B cell (primary cell): ENCODE results near the gene CDKN2AIPNL. TPM values are rescaled to one million over a fixed set of nuclear protein-coding genes. Genes with fewer than 3 reads are reported as not detected.

Experiments
- ATAC-seq: fragments of 200-7000 bp; cut with Tn5 transposase; one replicate; pipeline ENCODE4 v1.10.0; 2021; ENCODE audit warnings: low read depth, mild to moderate bottlenecking, moderate number of reproducible peaks, moderate library complexity
- CTCF ChIA-PET: fragments of 350-600 bp; sonication (Branson Sonifier 250); formaldehyde crosslinking; loops from one replicate; lab custom pipeline; 2021; ENCODE audit warnings: antibody characterized with exemption, inconsistent platforms; lab: Charles Lee
- POLR2A ChIA-PET: fragments of 350-600 bp; sonication (Branson Sonifier 250); formaldehyde crosslinking; loops from one replicate; lab custom pipeline; 2021; ENCODE audit warnings: antibody characterized with exemption; lab: Charles Lee
- DNase-seq: peaks from one replicate; pipeline ENCODE4 v3.0.0; 2013
- H2AFZ ChIP-seq: 2 replicates; pipeline ENCODE4 v1.6.1; 2012; ENCODE audit warnings: mild to moderate bottlenecking, low read depth, low read length; ENCODE audit not compliant: insufficient read depth, poor library complexity, severe bottlenecking
- H3K27ac ChIP-seq, 2 donors: 1 replicate in 1 of 2; 2 replicates in 1 of 2; pipeline ENCODE4 v1.5.1; 2012 to 2013; ENCODE audit warnings: low read length in 2 of 2, mild to moderate bottlenecking in 2 of 2, moderate library complexity in 1 of 2
- H3K27me3 ChIP-seq, 4 experiments: fragments of 200-600 bp in 1 of 4; sonication (generic) in 1 of 4; replicated peaks in 1 of 4; 1 replicate in 2 of 4; 2 replicates in 2 of 4; pipeline versions ENCODE4 v1.6.1 to v1.7.0; 2013 to 2016; ENCODE audit warnings: low read length in 3 of 4, mild to moderate bottlenecking in 2 of 4, mixed read lengths in 1 of 4, moderate library complexity in 1 of 4; ENCODE audit not compliant: insufficient read depth in 4 of 4, control insufficient read depth in 3 of 4; ENCODE audit errors: control extremely low read depth in 1 of 4
- H3K36me3 ChIP-seq, 2 experiments: replicated peaks in 1 of 2; 1 replicate in 1 of 2; 2 replicates in 1 of 2; pipeline versions ENCODE4 v1.6.1 to v1.7.1; 2013; ENCODE audit warnings: low read length in 1 of 2; ENCODE audit not compliant: insufficient read depth in 2 of 2, control insufficient read depth in 1 of 2; ENCODE audit errors: control extremely low read depth in 1 of 2, extremely low read depth in 1 of 2
- H3K4me1 ChIP-seq, 2 donors: fragments of 200-600 bp in 1 of 2; sonication (generic) in 1 of 2; 1 replicate in 1 of 2; 2 replicates in 1 of 2; pipeline versions ENCODE4 v1.5.1 to v1.6.1; 2013 to 2017; ENCODE audit warnings: low read length in 2 of 2; ENCODE audit not compliant: control insufficient read depth in 2 of 2, insufficient read depth in 2 of 2
- H3K4me2 ChIP-seq: replicated peaks from 2 replicates; pipeline ENCODE3; 2012; ENCODE audit warnings: mild to moderate bottlenecking, low read depth, low read length; ENCODE audit not compliant: poor library complexity, severe bottlenecking
- H3K4me3 ChIP-seq, 5 experiments: fragments of 200-600 bp in 1 of 5; sonication (generic) in 1 of 5; 1 replicate in 3 of 5; 2 replicates in 2 of 5; pipeline versions ENCODE4 v1.5.1 to v1.7.0; 2011 to 2016; ENCODE audit warnings: low read length in 4 of 5, mild to moderate bottlenecking in 4 of 5, low read depth in 2 of 5, control low read depth in 1 of 5, moderate library complexity in 1 of 5; ENCODE audit not compliant: insufficient read depth in 1 of 5; ENCODE audit errors: control extremely low read depth in 1 of 5, extremely low read depth in 1 of 5
- H3K79me2 ChIP-seq: fragments of 200-600 bp; sonication (generic); one replicate; pipeline ENCODE4 v1.6.0; 2016; ENCODE audit warnings: low read length; ENCODE audit not compliant: control insufficient read depth, insufficient read depth
- H3K9ac ChIP-seq: fragments of 200-600 bp; sonication (generic); 2 replicates; pipeline ENCODE4 v1.6.1; 2017; ENCODE audit warnings: mild to moderate bottlenecking, low read length, moderate library complexity
- H3K9me3 ChIP-seq, 3 donors: one replicate each; pipeline versions ENCODE4 v1.6.1 to v1.7.1; 2013; ENCODE audit warnings: low read length in 2 of 3; ENCODE audit not compliant: control insufficient read depth in 2 of 3, insufficient read depth in 1 of 3; ENCODE audit errors: control extremely low read depth in 1 of 3
- H4K20me1 ChIP-seq: 2 replicates; pipeline ENCODE4 v1.6.0; 2012; ENCODE audit warnings: mild to moderate bottlenecking, low read length; ENCODE audit not compliant: insufficient read depth, control insufficient read depth, poor library complexity, severe bottlenecking
- H3K27ac Mint-ChIP-seq: one replicate; pipeline ENCODE4 v1.8.0; 2021; ENCODE audit warnings: mixed read lengths
- H3K27me3 Mint-ChIP-seq: one replicate; pipeline ENCODE4 v1.8.0; 2021; ENCODE audit warnings: mixed read lengths
- H3K4me1 Mint-ChIP-seq: one replicate; pipeline ENCODE4 v1.8.0; 2021; ENCODE audit warnings: mixed read lengths
- H3K4me3 Mint-ChIP-seq: one replicate; pipeline ENCODE4 v1.8.0; 2021; ENCODE audit warnings: mixed read lengths
- H3K9me3 Mint-ChIP-seq: one replicate; pipeline ENCODE4 v1.8.0; 2022; ENCODE audit warnings: mixed read lengths; ENCODE audit not compliant: insufficient read depth
- CTCF ChIP-seq: fragments of 200-600 bp; IDR thresholded peaks from one replicate; pipeline ENCODE4 v1.8.0; 2022; ENCODE audit warnings: antibody characterized with exemption, mild to moderate bottlenecking
- EZH2 ChIP-seq: IDR thresholded peaks from 2 replicates; pipeline ENCODE4 v1.6.1; 2012; ENCODE audit warnings: borderline replicate concordance, low read depth, mild to moderate bottlenecking, moderate library complexity, low read length; ENCODE audit not compliant: insufficient read depth, poor library complexity, severe bottlenecking
- WGBS: methylation state at CpG from one replicate; pipeline ENCODE4 v1.1.5; 2013; ENCODE audit warnings: missing lambda C conversion rate; ENCODE audit not compliant: insufficient coverage; 5-methylcytosine and 5-hydroxymethylcytosine counted together
- intact Hi-C: fragments of 100-400 bp; cut with micrococcal nuclease; formaldehyde crosslinking; loops from one replicate; pipeline ENCODE4 v1.10.0; 2022
- polyA plus RNA-seq: library from polyadenylated mRNA; depleted of rRNA; stranded (reverse); fragments of >200 nt; gene quantifications from 2 replicates; pipeline ENCODE4 v1.2.3, GENCODE V29; 2012
- total RNA-seq, 2 donors: library from RNA; stranded (reverse); fragments of 120-200 nt in 1 of 2; gene quantifications; 1 replicate in 1 of 2; 2 replicates in 1 of 2; pipeline versions ENCODE4 v1.2.3 to v1.2.4, GENCODE V29; 2013 to 2022

The CDKN2AIPNL gene
- total and polyA plus RNA-seq, 2 donors (not counting 1 experiment from before 2014, with no cell fraction given) = 11.2 to 17.2 TPM

DNA sequence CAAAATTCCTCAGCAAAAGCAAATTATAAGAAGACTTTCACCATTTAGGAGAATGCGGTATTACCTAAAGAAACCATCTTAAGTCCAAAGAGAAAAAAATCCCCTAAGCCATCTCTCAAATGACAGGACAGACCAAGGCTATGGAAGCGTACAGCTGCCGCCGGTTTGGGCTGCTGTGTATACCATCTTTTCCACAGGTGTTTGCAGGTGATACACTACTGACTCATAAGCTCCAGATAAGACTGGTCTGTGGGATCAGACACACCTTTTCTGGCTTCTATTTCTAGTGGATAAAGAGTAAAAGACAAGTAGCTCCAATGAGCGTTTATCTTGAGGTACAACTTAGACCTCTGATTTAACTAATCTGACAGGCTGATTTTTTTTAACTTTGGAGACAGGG is 7.7 kb downstream of the CDKN2AIPNL start:
- H3K4me3 ChIP-seq = no peak overlapping the region
- WGBS = 86% methylated on average over 1 of the region's 5 CpGs
- intact Hi-C loops = no loop called here
- ChIA-PET CTCF (interaction anchor here (1.0 kb wide), 1 partner anchor 185 kb away, joined by 3 read pairs; no protein-coding TSS in a partner anchor), POLR2A (no interaction called here)
- H3K27ac ChIP-seq = no peak overlapping the region
- Mint-ChIP-seq H3K9me3 (no peaks in the 10 kb centered on the region), H3K4me1 (no peaks in the 10 kb centered on the region), H3K27ac (peak overlapping the region; percentile 26), H3K27me3 (no peaks in the 10 kb centered on the region), H3K4me3 (no peak overlapping the region)
- H3K9ac ChIP-seq = no peak overlapping the region
- TF ChIP-seq CTCF (no peak), EZH2 (no peak)
- no peaks in the 10 kb centered on the region for H3K79me2 ChIP-seq
- H3K36me3 ChIP-seq = peaks cover 5 to 18% of the 10 kb centered on the region in 2 experiments
- DNase-seq (no peak), ATAC-seq (no peak)
- no peak overlapping the region for H3K4me2 ChIP-seq
- no peaks in the 10 kb centered on the region for H4K20me1 ChIP-seq
- H3K27me3 ChIP-seq = no peaks in the 10 kb centered on the region
- no peaks in the 10 kb centered on the region for H3K4me1 ChIP-seq
- H3K9me3 ChIP-seq = no peaks in the 10 kb centered on the region
- no peak overlapping the region for H2AFZ ChIP-seq

GRCh38 chr5:134398609-134399155 is 13.0 kb downstream of the CDKN2AIPNL start:
- no peaks in the 10 kb centered on the region for H3K27me3 ChIP-seq
- no peaks in the 10 kb centered on the region for H3K9me3 ChIP-seq
- no peak overlapping the region for H2AFZ ChIP-seq
- no CpG with 5 or more reads among the region's 2 CpGs for WGBS
- Mint-ChIP-seq H3K27me3 (no peaks in the 10 kb centered on the region), H3K9me3 (no peaks in the 10 kb centered on the region), H3K4me3 (no peak overlapping the region), H3K4me1 (peaks cover 2% of the 10 kb centered on the region), H3K27ac (no peak overlapping the region)
- H3K4me2 ChIP-seq = no peak overlapping the region
- H3K79me2 ChIP-seq = no peaks in the 10 kb centered on the region
- CTCF ChIA-PET = no interaction called here
- no peak overlapping the region for H3K4me3 ChIP-seq
- ATAC-seq = no peak
- no peaks in the 10 kb centered on the region for H3K4me1 ChIP-seq
- H3K36me3 ChIP-seq = peaks cover 13 to 34% of the 10 kb centered on the region in 2 experiments
- POLR2A ChIA-PET = no interaction called here
- H3K9ac ChIP-seq = no peak overlapping the region
- H3K27ac ChIP-seq = no peak overlapping the region
- H4K20me1 ChIP-seq = no peaks in the 10 kb centered on the region
- no peak for DNase-seq
- TF ChIP-seq CTCF (no peak), EZH2 (no peak)
- intact Hi-C loops = no loop called here
